ENCODE measurements around the gene PF4V1.

Gene PF4V1

GRCh38 chr4:73836373-73837279 is 16.5 kb upstream of the PF4V1 start, which contains the start of gene CXCL6:
CXCL6 (plus strand) TSS chr4:73836678; CDS start chr4:73836751, 73 bp downstream.
- no peaks in the 10 kb centered on the region for H3K36me3 ChIP-seq (ENCODE audit: insufficient read depth, insufficient read length, low read length)
- H3K4me1 ChIP-seq (ENCODE audit: insufficient read depth, insufficient read length): no peaks in the 10 kb centered on the region
- peak within 1 kb of the TSS; percentile 55 for H3K4me3 ChIP-seq (ENCODE audit: insufficient read length, low read depth)
- DNase-seq (ENCODE audit: low read depth, low spot score): peak; percentile 22
- peak within 1 kb of the TSS; percentile 61 for H3K9ac ChIP-seq (ENCODE audit: insufficient read length, low read depth)
- H3K9me3 ChIP-seq (ENCODE audit: insufficient read depth, low read length): no peaks in the 10 kb centered on the region
- TF ChIP-seq ZNF274 (IDR thresholded peaks at IDR 0.05; ENCODE audit: low read depth, low read length) (no peak), YY1 (IDR thresholded peaks at IDR 0.05; ENCODE audit: insufficient read depth, insufficient read length) (no peak), SUZ12 (IDR thresholded peaks at IDR 0.05; ENCODE audit: extremely low read depth, insufficient read depth, insufficient read length) (no peak)
- peaks cover 18% of the 10 kb centered on the region for H3K27me3 ChIP-seq (ENCODE audit: insufficient read depth, insufficient read length)

GRCh38 chr4:73839071-73839470 is 14.0 kb upstream of the PF4V1 start:
- no peaks in the 10 kb centered on the region for H3K9me3 ChIP-seq (ENCODE audit: insufficient read depth, low read length)
- peaks cover 18% of the 10 kb centered on the region for H3K27me3 ChIP-seq (ENCODE audit: insufficient read depth, insufficient read length)
- H3K36me3 ChIP-seq (ENCODE audit: insufficient read depth, insufficient read length, low read length): no peaks in the 10 kb centered on the region
- no peaks in the 10 kb centered on the region for H3K4me1 ChIP-seq (ENCODE audit: insufficient read depth, insufficient read length)
- no peak for DNase-seq (ENCODE audit: low read depth, low spot score)
- no peak overlapping the region for H3K4me3 ChIP-seq (ENCODE audit: insufficient read length, low read depth)
- no peak overlapping the region for H3K9ac ChIP-seq (ENCODE audit: insufficient read length, low read depth)
- TF ChIP-seq SUZ12 (IDR thresholded peaks at IDR 0.05; ENCODE audit: extremely low read depth, insufficient read depth, insufficient read length): no peak
- TF ChIP-seq YY1 (IDR thresholded peaks at IDR 0.05; ENCODE audit: insufficient read depth, insufficient read length): no peak
- no peak for TF ChIP-seq ZNF274 (IDR thresholded peaks at IDR 0.05; ENCODE audit: low read depth, low read length)

GRCh38 chr4:73839715-73840114 is 13.4 kb upstream of the PF4V1 start:
- Histone ChIP-seq H3K27me3 (ENCODE audit: insufficient read depth, insufficient read length) (peaks cover 18% of the 10 kb centered on the region), H3K4me1 (ENCODE audit: insufficient read depth, insufficient read length) (no peaks in the 10 kb centered on the region), H3K4me3 (ENCODE audit: insufficient read length, low read depth) (no peak overlapping the region), H3K36me3 (ENCODE audit: insufficient read depth, insufficient read length, low read length) (no peaks in the 10 kb centered on the region), H3K9ac (ENCODE audit: insufficient read length, low read depth) (no peak overlapping the region), H3K9me3 (ENCODE audit: insufficient read depth, low read length) (no peaks in the 10 kb centered on the region)
- no peak for TF ChIP-seq ZNF274 (IDR thresholded peaks at IDR 0.05; ENCODE audit: low read depth, low read length)
- no peak for TF ChIP-seq YY1 (IDR thresholded peaks at IDR 0.05; ENCODE audit: insufficient read depth, insufficient read length)
- TF ChIP-seq SUZ12 (IDR thresholded peaks at IDR 0.05; ENCODE audit: extremely low read depth, insufficient read depth, insufficient read length): no peak
- no peak for DNase-seq (ENCODE audit: low read depth, low spot score)

GRCh38 chr4:73841243-73841925 is 11.7 kb upstream of the PF4V1 start:
- no peak for DNase-seq (ENCODE audit: low read depth, low spot score)

GRCh38 chr4:73842696-73843095 is 10.4 kb upstream of the PF4V1 start:
- H3K4me1 ChIP-seq (ENCODE audit: insufficient read depth, insufficient read length): no peaks in the 10 kb centered on the region
- H3K9ac ChIP-seq (ENCODE audit: insufficient read length, low read depth): no peak overlapping the region

More at GRCh38 chr4:73841243-73841925, 11.7 kb upstream of the PF4V1 start:
- Histone ChIP-seq H3K27me3 (ENCODE audit: insufficient read depth, insufficient read length) (peaks cover 18% of the 10 kb centered on the region), H3K9ac (ENCODE audit: insufficient read length, low read depth) (no peak overlapping the region), H3K4me3 (ENCODE audit: insufficient read length, low read depth) (no peak overlapping the region), H3K4me1 (ENCODE audit: insufficient read depth, insufficient read length) (no peaks in the 10 kb centered on the region), H3K9me3 (ENCODE audit: insufficient read depth, low read length) (no peaks in the 10 kb centered on the region), H3K36me3 (ENCODE audit: insufficient read depth, insufficient read length, low read length) (no peaks in the 10 kb centered on the region)
- TF ChIP-seq YY1 (IDR thresholded peaks at IDR 0.05; ENCODE audit: insufficient read depth, insufficient read length) (no peak), SUZ12 (IDR thresholded peaks at IDR 0.05; ENCODE audit: extremely low read depth, insufficient read depth, insufficient read length) (no peak), ZNF274 (IDR thresholded peaks at IDR 0.05; ENCODE audit: low read depth, low read length) (no peak)

GRCh38 chr4:73843369-73843768 is 9.7 kb upstream of the PF4V1 start:
- Histone ChIP-seq H3K9me3 (ENCODE audit: insufficient read depth, low read length) (no peaks in the 10 kb centered on the region), H3K4me1 (ENCODE audit: insufficient read depth, insufficient read length) (no peaks in the 10 kb centered on the region), H3K4me3 (ENCODE audit: insufficient read length, low read depth) (no peak overlapping the region), H3K36me3 (ENCODE audit: insufficient read depth, insufficient read length, low read length) (no peaks in the 10 kb centered on the region), H3K9ac (ENCODE audit: insufficient read length, low read depth) (no peak overlapping the region), H3K27me3 (ENCODE audit: insufficient read depth, insufficient read length) (no peaks in the 10 kb centered on the region)
- TF ChIP-seq ZNF274 (IDR thresholded peaks at IDR 0.05; ENCODE audit: low read depth, low read length): no peak
- no peak for TF ChIP-seq YY1 (IDR thresholded peaks at IDR 0.05; ENCODE audit: insufficient read depth, insufficient read length)
- no peak for TF ChIP-seq SUZ12 (IDR thresholded peaks at IDR 0.05; ENCODE audit: extremely low read depth, insufficient read depth, insufficient read length)
- DNase-seq (ENCODE audit: low read depth, low spot score): no peak

More at GRCh38 chr4:73842696-73843095, 10.4 kb upstream of the PF4V1 start:
- H3K4me3 ChIP-seq (ENCODE audit: insufficient read length, low read depth): no peak overlapping the region
- H3K27me3 ChIP-seq (ENCODE audit: insufficient read depth, insufficient read length): peaks cover 6% of the 10 kb centered on the region
- H3K36me3 ChIP-seq (ENCODE audit: insufficient read depth, insufficient read length, low read length): no peaks in the 10 kb centered on the region
- H3K9me3 ChIP-seq (ENCODE audit: insufficient read depth, low read length): no peaks in the 10 kb centered on the region
- DNase-seq (ENCODE audit: low read depth, low spot score): no peak
- TF ChIP-seq SUZ12 (IDR thresholded peaks at IDR 0.05; ENCODE audit: extremely low read depth, insufficient read depth, insufficient read length) (no peak), ZNF274 (IDR thresholded peaks at IDR 0.05; ENCODE audit: low read depth, low read length) (no peak), YY1 (IDR thresholded peaks at IDR 0.05; ENCODE audit: insufficient read depth, insufficient read length) (no peak)

GRCh38 chr4:73844345-73844744 is 8.8 kb upstream of the PF4V1 start:
- Histone ChIP-seq H3K9me3 (ENCODE audit: insufficient read depth, low read length) (no peaks in the 10 kb centered on the region), H3K9ac (ENCODE audit: insufficient read length, low read depth) (no peak overlapping the region), H3K36me3 (ENCODE audit: insufficient read depth, insufficient read length, low read length) (no peaks in the 10 kb centered on the region), H3K4me3 (ENCODE audit: insufficient read length, low read depth) (no peak overlapping the region), H3K4me1 (ENCODE audit: insufficient read depth, insufficient read length) (no peaks in the 10 kb centered on the region), H3K27me3 (ENCODE audit: insufficient read depth, insufficient read length) (no peaks in the 10 kb centered on the region)
- DNase-seq (ENCODE audit: low read depth, low spot score): no peak
- TF ChIP-seq SUZ12 (IDR thresholded peaks at IDR 0.05; ENCODE audit: extremely low read depth, insufficient read depth, insufficient read length) (no peak), YY1 (IDR thresholded peaks at IDR 0.05; ENCODE audit: insufficient read depth, insufficient read length) (no peak), ZNF274 (IDR thresholded peaks at IDR 0.05; ENCODE audit: low read depth, low read length) (no peak)

Data from NT2/D1 (cell line).